Measurements from ENCODE around the gene PDE3A.

DNA sequence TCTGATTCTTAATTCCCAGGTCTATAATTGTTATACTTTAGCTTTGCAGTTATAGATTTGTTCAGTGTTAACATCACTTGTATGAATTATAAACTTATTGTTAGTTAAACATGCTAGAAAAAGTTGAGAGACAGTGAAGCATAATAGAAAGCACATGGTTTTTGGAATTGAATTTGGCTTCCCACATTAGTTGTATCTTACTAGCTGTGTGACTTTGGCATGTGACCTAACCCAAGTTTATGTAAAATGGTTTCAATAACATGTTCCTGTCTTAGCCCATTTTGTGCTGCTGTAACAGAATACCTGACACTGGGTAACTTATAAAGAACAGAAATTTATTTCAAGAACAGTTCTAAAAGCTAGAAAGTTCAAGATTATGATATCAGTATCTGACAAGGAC is 146.3 kb downstream of the PDE3A start:
- TF ChIP-seq, protein P1, sequence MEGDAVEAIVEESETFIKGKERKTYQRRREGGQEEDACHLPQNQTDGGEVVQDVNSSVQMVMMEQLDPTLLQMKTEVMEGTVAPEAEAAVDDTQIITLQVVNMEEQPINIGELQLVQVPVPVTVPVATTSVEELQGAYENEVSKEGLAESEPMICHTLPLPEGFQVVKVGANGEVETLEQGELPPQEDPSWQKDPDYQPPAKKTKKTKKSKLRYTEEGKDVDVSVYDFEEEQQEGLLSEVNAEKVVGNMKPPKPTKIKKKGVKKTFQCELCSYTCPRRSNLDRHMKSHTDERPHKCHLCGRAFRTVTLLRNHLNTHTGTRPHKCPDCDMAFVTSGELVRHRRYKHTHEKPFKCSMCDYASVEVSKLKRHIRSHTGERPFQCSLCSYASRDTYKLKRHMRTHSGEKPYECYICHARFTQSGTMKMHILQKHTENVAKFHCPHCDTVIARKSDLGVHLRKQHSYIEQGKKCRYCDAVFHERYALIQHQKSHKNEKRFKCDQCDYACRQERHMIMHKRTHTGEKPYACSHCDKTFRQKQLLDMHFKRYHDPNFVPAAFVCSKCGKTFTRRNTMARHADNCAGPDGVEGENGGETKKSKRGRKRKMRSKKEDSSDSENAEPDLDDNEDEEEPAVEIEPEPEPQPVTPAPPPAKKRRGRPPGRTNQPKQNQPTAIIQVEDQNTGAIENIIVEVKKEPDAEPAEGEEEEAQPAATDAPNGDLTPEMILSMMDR (IDR thresholded peaks at IDR 0.05 in 2 of 3, conservative IDR thresholded peaks at IDR 0.05 in 1 of 3; ENCODE audit: control insufficient read depth in 2 of 3, extremely low read depth in 1 of 3, insufficient read depth in 1 of 3, low read depth in 3 of 3, low read length in 3 of 3), result no peak
- TF ChIP-seq RAD21 (IDR thresholded peaks at IDR 0.05; ENCODE audit: insufficient read depth, low read depth, low read length) (no peak), GATAD2B (conservative IDR thresholded peaks at IDR 0.05; ENCODE audit: low read depth) (no peak), SIN3A (IDR thresholded peaks at IDR 0.05; ENCODE audit: low read depth, low read length) (no peak), EGR1 (IDR thresholded peaks at IDR 0.05; ENCODE audit: borderline replicate concordance in 1 of 2, low read depth in 2 of 2, low read length in 2 of 2) (no peak), BRCA1 (IDR thresholded peaks at IDR 0.05; ENCODE audit: low read depth, low read length) (no peak), SP1 (IDR thresholded peaks at IDR 0.05; ENCODE audit: low read depth, low read length) (no peak), CEBPB (IDR thresholded peaks at IDR 0.05; ENCODE audit: borderline replicate concordance in 1 of 2, low read depth in 2 of 2, low read length in 2 of 2) (no peak), POLR2AphosphoS5 (IDR thresholded peaks at IDR 0.05; ENCODE audit: low read length) (no peak)
- TF ChIP-seq, protein P2, sequence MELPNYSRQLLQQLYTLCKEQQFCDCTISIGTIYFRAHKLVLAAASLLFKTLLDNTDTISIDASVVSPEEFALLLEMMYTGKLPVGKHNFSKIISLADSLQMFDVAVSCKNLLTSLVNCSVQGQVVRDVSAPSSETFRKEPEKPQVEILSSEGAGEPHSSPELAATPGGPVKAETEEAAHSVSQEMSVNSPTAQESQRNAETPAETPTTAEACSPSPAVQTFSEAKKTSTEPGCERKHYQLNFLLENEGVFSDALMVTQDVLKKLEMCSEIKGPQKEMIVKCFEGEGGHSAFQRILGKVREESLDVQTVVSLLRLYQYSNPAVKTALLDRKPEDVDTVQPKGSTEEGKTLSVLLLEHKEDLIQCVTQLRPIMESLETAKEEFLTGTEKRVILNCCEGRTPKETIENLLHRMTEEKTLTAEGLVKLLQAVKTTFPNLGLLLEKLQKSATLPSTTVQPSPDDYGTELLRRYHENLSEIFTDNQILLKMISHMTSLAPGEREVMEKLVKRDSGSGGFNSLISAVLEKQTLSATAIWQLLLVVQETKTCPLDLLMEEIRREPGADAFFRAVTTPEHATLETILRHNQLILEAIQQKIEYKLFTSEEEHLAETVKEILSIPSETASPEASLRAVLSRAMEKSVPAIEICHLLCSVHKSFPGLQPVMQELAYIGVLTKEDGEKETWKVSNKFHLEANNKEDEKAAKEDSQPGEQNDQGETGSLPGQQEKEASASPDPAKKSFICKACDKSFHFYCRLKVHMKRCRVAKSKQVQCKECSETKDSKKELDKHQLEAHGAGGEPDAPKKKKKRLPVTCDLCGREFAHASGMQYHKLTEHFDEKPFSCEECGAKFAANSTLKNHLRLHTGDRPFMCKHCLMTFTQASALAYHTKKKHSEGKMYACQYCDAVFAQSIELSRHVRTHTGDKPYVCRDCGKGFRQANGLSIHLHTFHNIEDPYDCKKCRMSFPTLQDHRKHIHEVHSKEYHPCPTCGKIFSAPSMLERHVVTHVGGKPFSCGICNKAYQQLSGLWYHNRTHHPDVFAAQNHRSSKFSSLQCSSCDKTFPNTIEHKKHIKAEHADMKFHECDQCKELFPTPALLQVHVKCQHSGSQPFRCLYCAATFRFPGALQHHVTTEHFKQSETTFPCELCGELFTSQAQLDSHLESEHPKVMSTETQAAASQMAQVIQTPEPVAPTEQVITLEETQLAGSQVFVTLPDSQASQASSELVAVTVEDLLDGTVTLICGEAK (IDR thresholded peaks at IDR 0.05; ENCODE audit: borderline replicate concordance), result no peak
